Amygdala (tissue), 56 donors: ENCODE measurements around the gene CERS6.

Experiments used
- DNase-seq, 56 donors: peaks; one replicate each; lab custom pipeline; 2025; lab: John Stamatoyannopoulos, UW

Gene CERS6

GRCh38 chr2:168624028-168624427 is 168.0 kb downstream of the CERS6 start:
- no peak for DNase-seq

GRCh38 chr2:168626096-168626495 is 170.0 kb downstream of the CERS6 start:
- DNase-seq: no peak

- no peak for DNase-seq
Measured at GRCh38 chr2:168626647-168627046, 170.6 kb downstream of the CERS6 start.

- no peak for DNase-seq
Measured at GRCh38 chr2:168632709-168633121, 176.6 kb downstream of the CERS6 start.

- no peak for DNase-seq
Measured at GRCh38 chr2:168633200-168633599, 177.1 kb downstream of the CERS6 start.

GRCh38 chr2:168633895-168634294 is 177.8 kb downstream of the CERS6 start:
- no peak for DNase-seq

- DNase-seq: peak in 5 of 56 donors; percentile 9 to 35 (median 17)
Measured at GRCh38 chr2:168635065-168635577, 179.0 kb downstream of the CERS6 start.

- no peak for DNase-seq
Measured at GRCh38 chr2:168639018-168639417, 182.9 kb downstream of the CERS6 start.

GRCh38 chr2:168639441-168639898 is 183.4 kb downstream of the CERS6 start:
- DNase-seq: no peak

GRCh38 chr2:168640039-168640438 is 184.0 kb downstream of the CERS6 start:
- DNase-seq: no peak

GRCh38 chr2:168641636-168642035 is 185.6 kb downstream of the CERS6 start:
- DNase-seq: no peak

GRCh38 chr2:168642873-168643272 is 186.8 kb downstream of the CERS6 start:
- no peak for DNase-seq

- DNase-seq: no peak
Measured at GRCh38 chr2:168643979-168644378, 187.9 kb downstream of the CERS6 start.

GRCh38 chr2:168645696-168646338 is 189.7 kb downstream of the CERS6 start:
- DNase-seq: no peak

GRCh38 chr2:168649105-168649504 is 193.0 kb downstream of the CERS6 start:
- peak in 1 of 56 donors; percentile 4 for DNase-seq

- DNase-seq: no peak
Measured at GRCh38 chr2:168649562-168649961, 193.5 kb downstream of the CERS6 start.

- no peak for DNase-seq
Measured at GRCh38 chr2:168650139-168650538, 194.1 kb downstream of the CERS6 start.

GRCh38 chr2:168650781-168651180 is 194.7 kb downstream of the CERS6 start:
- no peak for DNase-seq

GRCh38 chr2:168652997-168653921 is 197.2 kb downstream of the CERS6 start:
- DNase-seq: no peak

- no peak for DNase-seq
Measured at GRCh38 chr2:168654705-168655104, 198.6 kb downstream of the CERS6 start.

- no peak for DNase-seq
Measured at GRCh38 chr2:168655207-168655606, 199.1 kb downstream of the CERS6 start.
